Breast epithelium (tissue), 4 donors: ENCODE data around the gene OR4F15. TPM values are rescaled to one million over a fixed set of nuclear protein-coding genes. Genes with fewer than 3 reads are reported as not detected.
"Not testable (repeated sequence)": the region's sequence is repeated elsewhere in the genome, so short reads cannot be mapped to it uniquely, and the experiment has no call there.

ENCODE experiments used
- DNase-seq, 2 donors: peaks; one replicate each; pipeline ENCODE4 v3.0.0-alpha.2; 2019; ENCODE audit warnings: low spot score in 2 of 2
- H3K27ac ChIP-seq, 2 donors: fragments of 200-600 bp; sonication (generic) in 1 of 2; one replicate each; pipeline ENCODE4 v1.5.1; 2016 to 2019; ENCODE audit warnings: mild to moderate bottlenecking in 1 of 2
- H3K27me3 ChIP-seq, 2 donors: fragments of 200-600 bp; sonication (generic) in 1 of 2; one replicate each; pipeline versions ENCODE4 v1.5.1 to v1.6.0; 2017 to 2019; ENCODE audit warnings: control low read depth in 1 of 2, mild to moderate bottlenecking in 1 of 2
- H3K36me3 ChIP-seq: fragments of 200-600 bp; one replicate; pipeline ENCODE4 v1.5.1; 2019
- H3K4me1 ChIP-seq, 2 donors: fragments of 200-600 bp; sonication (generic); one replicate each; pipeline ENCODE4 v1.5.1; 2016 to 2019; ENCODE audit warnings: control low read depth in 1 of 2
- H3K4me3 ChIP-seq, 3 donors: fragments of 200-600 bp; sonication (generic); 1 replicate in 2 of 3; 2 replicates in 1 of 3; pipeline ENCODE4 v1.5.1; 2016 to 2019; ENCODE audit warnings: mild to moderate bottlenecking in 3 of 3, moderate library complexity in 2 of 3
- H3K9me3 ChIP-seq, 2 donors: fragments of 200-600 bp; sonication (generic) in 1 of 2; one replicate each; pipeline ENCODE4 v1.5.1; 2016 to 2019; ENCODE audit warnings: control low read depth in 1 of 2
- CTCF ChIP-seq, 3 donors: fragments of 450-650 bp; IDR thresholded peaks; one replicate each; pipeline ENCODE4 v1.5.1; 2016 to 2017; ENCODE audit warnings: antibody characterized with exemption in 3 of 3, mild to moderate bottlenecking in 3 of 3, moderate library complexity in 3 of 3
- POLR2A ChIP-seq: fragments of 450-650 bp; IDR thresholded peaks from one replicate; pipeline ENCODE4 v1.6.1; 2016; ENCODE audit warnings: antibody characterized with exemption, mild to moderate bottlenecking, moderate library complexity
- POLR2AphosphoS5 ChIP-seq, 3 donors: sonication (generic); formaldehyde crosslinking; IDR thresholded peaks; one replicate each; pipeline ENCODE4 v1.6.1; 2017; ENCODE audit warnings: antibody characterized with exemption in 3 of 3
- intact Hi-C: fragments of 100-400 bp; cut with DNase I; formaldehyde crosslinking; loops from one replicate; pipeline ENCODE4 v1.15.1; 2023; ENCODE audit warnings: low total_unique reads
- total RNA-seq, 3 donors: library from RNA; depleted of rRNA; stranded (reverse); fragments of >200 nt; gene quantifications; one replicate each; pipeline ENCODE4 v1.1.0, GENCODE V29; 2016

OR4F15 gene
- not detected for total RNA-seq

DNA sequence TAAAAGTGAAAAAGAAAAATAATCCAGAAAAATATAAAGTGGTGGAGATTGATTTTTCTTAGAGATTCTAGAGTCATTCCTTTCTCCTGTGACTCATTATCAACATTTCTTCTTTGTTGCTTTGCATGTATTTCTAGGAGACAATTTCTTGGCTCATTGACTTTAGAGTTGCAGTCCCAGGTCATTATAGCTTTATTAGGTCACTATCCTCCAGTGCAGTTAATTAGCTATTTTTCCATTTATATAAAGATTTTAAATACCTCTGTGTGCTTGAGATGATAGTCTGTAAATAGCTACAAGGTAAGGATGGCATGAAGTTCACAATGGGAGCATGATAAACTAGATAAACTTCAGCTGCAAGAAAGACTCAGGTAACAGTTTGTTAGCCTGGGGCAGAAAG is at the start of gene OR4F15:
TSS of gene OR4F15 (plus strand) at position 301 of the 400 bp plus-strand sequence. CDS start 5,985 bp downstream, outside the sequence.
- TF ChIP-seq CTCF (IDR thresholded peaks at IDR 0.05) (no peak), POLR2A (no peak), POLR2AphosphoS5 (IDR thresholded peaks at IDR 0.05) (no peak)
- H3K27ac ChIP-seq: no peak within 1 kb of the TSS
- intact Hi-C loops: no loop called here

GRCh38 chr15:101764669-101765339 is 47.2 kb upstream of the OR4F15 start:
- H3K27me3 ChIP-seq, H3K27ac ChIP-seq, H3K36me3 ChIP-seq, DNase-seq, intact Hi-C loops, H3K4me1 ChIP-seq, H3K4me3 ChIP-seq, H3K9me3 ChIP-seq: not testable (repeated sequence)

More for the DNA sequence above, at the start of gene OR4F15:
- H3K4me3 ChIP-seq: no peak within 1 kb of the TSS
- H3K9me3 ChIP-seq: no peaks in the 10 kb centered on the region
- no peak for DNase-seq
- no peaks in the 10 kb centered on the region for H3K4me1 ChIP-seq
- H3K27me3 ChIP-seq: peaks cover 0 to 14% of the 10 kb centered on the region in 2 donors
- H3K36me3 ChIP-seq: no peaks in the 10 kb centered on the region

DNA sequence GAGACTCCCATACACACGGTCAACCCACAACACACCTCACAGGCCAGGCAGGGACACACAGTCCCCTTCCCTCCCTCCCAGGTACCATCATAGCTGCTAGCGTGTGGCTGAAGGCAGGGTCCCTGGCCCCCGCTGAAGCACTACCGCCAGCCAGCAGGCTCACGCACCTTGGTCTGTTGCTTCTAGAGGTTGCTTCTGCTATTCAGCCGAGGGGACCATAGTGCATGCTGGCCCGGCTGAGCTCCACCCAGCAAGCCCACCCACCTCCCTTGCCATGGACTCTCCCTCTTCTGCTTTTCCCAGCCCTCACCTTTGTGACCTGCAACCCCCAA is 46.7 kb upstream of the OR4F15 start:
- H3K4me3 ChIP-seq, H3K4me1 ChIP-seq, H3K27ac ChIP-seq, H3K9me3 ChIP-seq, H3K36me3 ChIP-seq, H3K27me3 ChIP-seq, intact Hi-C loops, DNase-seq: not testable (repeated sequence)

DNA sequence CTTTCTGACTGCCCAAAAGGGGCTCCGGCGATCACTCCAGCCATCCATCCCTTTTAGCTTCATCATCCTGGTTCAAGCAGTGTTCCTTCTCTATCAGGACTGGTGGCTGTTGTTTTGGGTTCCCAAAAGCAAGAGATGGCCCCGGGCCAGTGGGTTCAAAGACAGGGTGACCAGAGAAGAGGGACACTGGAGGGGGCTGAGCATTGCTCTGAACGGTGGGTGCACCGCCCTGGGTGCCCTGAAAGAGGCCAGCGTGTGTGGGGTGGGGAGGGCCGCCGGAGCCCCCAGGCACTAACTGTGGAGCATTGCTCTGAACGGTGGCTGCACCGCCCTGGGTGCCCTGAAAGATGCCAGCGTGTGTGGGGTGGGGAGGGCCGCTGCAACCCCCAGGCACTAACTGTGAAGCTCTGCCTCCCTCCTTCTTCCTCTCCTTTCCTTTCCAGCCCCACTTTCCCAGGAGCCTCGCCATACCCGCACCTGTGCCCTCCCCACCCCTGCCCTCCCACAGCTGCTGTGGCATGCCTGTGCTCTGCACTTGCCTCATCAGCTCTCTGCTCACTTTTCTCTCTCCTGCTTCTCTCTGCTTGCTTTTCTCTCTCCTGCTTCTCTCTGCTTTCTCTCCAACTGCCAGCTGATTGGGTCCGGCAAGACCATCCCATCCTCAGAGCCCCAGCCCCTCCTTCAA is 46.1 kb upstream of the OR4F15 start:
- DNase-seq: no peak

DNA sequence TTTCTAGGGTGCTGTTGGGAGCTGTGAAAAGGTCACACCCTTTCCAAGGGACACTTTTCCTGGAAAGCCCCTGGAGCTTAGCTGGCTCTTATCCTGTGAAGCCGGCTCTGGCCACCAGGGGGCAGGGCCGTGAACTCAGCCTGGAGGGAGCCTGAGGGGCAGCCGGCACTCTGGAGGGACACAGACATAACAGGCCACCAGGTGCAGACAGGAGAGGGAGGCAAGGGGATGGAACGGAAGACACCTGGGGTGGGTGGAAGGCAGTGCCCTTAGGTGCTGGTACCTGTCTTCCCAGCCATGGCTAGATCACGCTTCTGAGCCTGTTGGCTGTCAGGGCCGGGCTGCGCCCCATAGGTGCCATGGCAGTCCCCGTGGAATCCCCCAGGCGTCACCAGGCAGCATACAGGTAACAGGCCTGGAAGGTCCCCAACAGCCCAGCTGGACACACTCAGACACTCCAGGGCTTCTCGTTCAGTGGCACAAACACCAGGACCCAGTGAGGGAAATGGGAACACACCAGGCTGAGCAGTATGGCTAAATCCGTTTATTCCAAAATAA is 44.8 kb upstream of the OR4F15 start:
- H3K9me3 ChIP-seq, H3K27ac ChIP-seq, H3K36me3 ChIP-seq, DNase-seq, H3K4me1 ChIP-seq, intact Hi-C loops, H3K27me3 ChIP-seq, H3K4me3 ChIP-seq: not testable (repeated sequence)

More for the DNA sequence above, 46.1 kb upstream of the OR4F15 start:
- no peaks in the 10 kb centered on the region for H3K27me3 ChIP-seq
- TF ChIP-seq POLR2AphosphoS5 (IDR thresholded peaks at IDR 0.05): no peak
- no peak for TF ChIP-seq POLR2A
- H3K9me3 ChIP-seq: no peaks in the 10 kb centered on the region
- H3K4me3 ChIP-seq: no peak overlapping the region
- H3K36me3 ChIP-seq: no peaks in the 10 kb centered on the region
- intact Hi-C loops: no loop called here
- H3K4me1 ChIP-seq: no peaks in the 10 kb centered on the region
- H3K27ac ChIP-seq: no peak overlapping the region

DNA sequence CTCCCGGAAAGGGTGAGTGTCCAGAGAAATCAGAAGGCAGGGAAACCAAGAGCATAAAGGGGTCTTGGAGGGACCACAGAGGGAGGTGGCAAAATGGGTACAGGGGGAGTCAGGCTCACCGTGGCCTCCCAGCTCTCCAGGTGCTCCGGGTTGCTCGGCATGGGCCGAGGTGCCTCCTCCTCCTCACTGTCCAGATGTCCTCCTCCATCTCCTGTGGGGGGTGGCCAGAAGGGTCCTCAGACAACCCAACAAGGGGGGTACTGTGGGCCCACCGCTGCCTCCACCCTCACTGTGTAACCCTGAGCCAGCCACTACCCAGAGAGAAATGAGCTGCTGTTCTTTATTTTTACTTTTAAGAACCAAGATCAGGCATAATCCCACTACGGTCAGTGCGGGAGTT is 39.1 kb upstream of the OR4F15 start:
- H3K4me3 ChIP-seq: no peak overlapping the region
- no peaks in the 10 kb centered on the region for H3K9me3 ChIP-seq
- no peaks in the 10 kb centered on the region for H3K27me3 ChIP-seq
- no peaks in the 10 kb centered on the region for H3K36me3 ChIP-seq
- no peak for DNase-seq
- intact Hi-C loops: no loop called here
- H3K4me1 ChIP-seq: no peaks in the 10 kb centered on the region
- H3K27ac ChIP-seq: no peak overlapping the region
- no peak for TF ChIP-seq POLR2A
- TF ChIP-seq CTCF (IDR thresholded peaks at IDR 0.05): no peak
- no peak for TF ChIP-seq POLR2AphosphoS5 (IDR thresholded peaks at IDR 0.05)

DNA sequence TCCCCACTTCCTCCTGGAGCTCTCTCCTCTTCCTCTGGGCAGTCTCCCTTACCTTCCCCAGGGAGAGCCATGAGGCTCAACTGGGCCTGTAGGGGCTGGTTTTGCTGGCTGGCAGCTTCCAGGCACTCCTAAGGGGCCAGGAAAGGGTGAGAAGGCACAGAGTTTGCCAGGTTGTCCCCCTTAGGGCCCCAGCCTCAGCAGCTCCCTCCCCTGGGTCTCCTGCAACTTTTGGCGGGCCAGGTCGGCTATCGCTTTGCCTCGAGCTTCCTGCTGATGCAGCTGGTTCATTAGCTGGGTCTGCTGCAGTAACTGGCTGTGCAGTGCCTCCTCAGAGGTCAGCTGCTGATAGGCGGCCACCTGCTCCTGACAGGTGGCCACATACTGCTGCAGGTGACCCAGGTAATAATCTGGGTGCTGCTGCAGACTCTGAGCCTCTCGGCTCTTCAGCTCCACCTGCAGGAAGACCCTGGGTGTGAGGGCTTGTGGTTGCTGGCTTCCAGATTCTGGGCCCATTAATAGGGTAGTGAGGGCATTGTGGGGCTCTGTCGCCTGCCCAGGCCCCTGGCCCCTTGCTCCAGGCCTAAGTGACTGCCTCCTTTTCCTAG is 38.4 kb upstream of the OR4F15 start:
- Histone ChIP-seq H3K27ac (no peak overlapping the region), H3K4me3 (no peak overlapping the region), H3K36me3 (no peaks in the 10 kb centered on the region), H3K27me3 (no peaks in the 10 kb centered on the region), H3K4me1 (no peaks in the 10 kb centered on the region), H3K9me3 (no peaks in the 10 kb centered on the region)
- TF ChIP-seq POLR2AphosphoS5 (IDR thresholded peaks at IDR 0.05) (no peak), POLR2A (no peak), CTCF (IDR thresholded peaks at IDR 0.05) (no peak)
- intact Hi-C loops: no loop called here
- DNase-seq: no peak
